K562 (cell line): ENCODE data around the gene UBE2E3. TPM values are rescaled to one million over a fixed set of nuclear protein-coding genes. Genes with fewer than 3 reads are reported as not detected.

Source experiments
- HLTF ChIP-seq: fragments of 450-650 bp; IDR thresholded peaks from 2 replicates; pipeline ENCODE4 v1.6.1; 2016
- polyA plus RNA-seq, 8 experiments: library from polyadenylated mRNA; depleted of rRNA in 4 of 8; stranded (reverse) in 5 of 8; unstranded in 3 of 8; fragments of >200 nt; fragmentation: Nextera tagmentation in 2 of 8; fragmentation: Illumina TruSeq in 1 of 8; extraction: Ambion mirVana in 2 of 8; extraction: Trizol in 1 of 8; gene quantifications; 2 replicates each; pipeline versions ENCODE4 v1.2.1 to v1.2.3, GENCODE V29; 2011 to 2014; ENCODE audit warnings: inconsistent platforms in 1 of 8, missing spikeins in 1 of 8
- total RNA-seq, 7 experiments: library from RNA; depleted of rRNA in 6 of 7; stranded (reverse); fragments of >200 nt in 6 of 7; fragmentation: Illumina TruSeq in 2 of 7; extraction: Trizol in 2 of 7; gene quantifications; 2 replicates each; pipeline versions ENCODE4 v1.2.1 to v1.2.3, GENCODE V29; 2011 to 2021; ENCODE audit warnings: low replicate concordance in 1 of 7
- TF ChIP-seq, protein P1 (sequence below): fragments of 450-650 bp; IDR thresholded peaks from 2 replicates; pipeline ENCODE4 v1.6.1; 2016; ENCODE audit warnings: mild to moderate bottlenecking, moderate library complexity
- TF ChIP-seq, protein P2 (sequence below), 3 experiments: fragments of 200-800 bp in 1 of 3; sonication (Bioruptor generic) in 1 of 3; sonication (generic) in 1 of 3; formaldehyde crosslinking in 1 of 3; IDR thresholded peaks; 2 replicates each; pipeline versions ENCODE4 v1.6.1 to v1.8.0; 2016 to 2022; ENCODE audit warnings: mild to moderate bottlenecking in 2 of 3, missing compliant biosample characterization in 2 of 3, missing genetic modification characterization in 2 of 3, missing genetic modification reagents in 1 of 3
- TF ChIP-seq, protein P3 (sequence below): sonication (generic); formaldehyde crosslinking; IDR thresholded peaks from 2 replicates; pipeline ENCODE4 v1.9.0; 2022; ENCODE audit warnings: mild to moderate bottlenecking, missing genetic modification reagents

Gene UBE2E3
- total and polyA plus RNA-seq, 9 of the 15 experiments (the other 6 are each of a cell fraction or from before 2014, with no cell fraction given): 58.2 to 173 (median 78.0) TPM

DNA sequence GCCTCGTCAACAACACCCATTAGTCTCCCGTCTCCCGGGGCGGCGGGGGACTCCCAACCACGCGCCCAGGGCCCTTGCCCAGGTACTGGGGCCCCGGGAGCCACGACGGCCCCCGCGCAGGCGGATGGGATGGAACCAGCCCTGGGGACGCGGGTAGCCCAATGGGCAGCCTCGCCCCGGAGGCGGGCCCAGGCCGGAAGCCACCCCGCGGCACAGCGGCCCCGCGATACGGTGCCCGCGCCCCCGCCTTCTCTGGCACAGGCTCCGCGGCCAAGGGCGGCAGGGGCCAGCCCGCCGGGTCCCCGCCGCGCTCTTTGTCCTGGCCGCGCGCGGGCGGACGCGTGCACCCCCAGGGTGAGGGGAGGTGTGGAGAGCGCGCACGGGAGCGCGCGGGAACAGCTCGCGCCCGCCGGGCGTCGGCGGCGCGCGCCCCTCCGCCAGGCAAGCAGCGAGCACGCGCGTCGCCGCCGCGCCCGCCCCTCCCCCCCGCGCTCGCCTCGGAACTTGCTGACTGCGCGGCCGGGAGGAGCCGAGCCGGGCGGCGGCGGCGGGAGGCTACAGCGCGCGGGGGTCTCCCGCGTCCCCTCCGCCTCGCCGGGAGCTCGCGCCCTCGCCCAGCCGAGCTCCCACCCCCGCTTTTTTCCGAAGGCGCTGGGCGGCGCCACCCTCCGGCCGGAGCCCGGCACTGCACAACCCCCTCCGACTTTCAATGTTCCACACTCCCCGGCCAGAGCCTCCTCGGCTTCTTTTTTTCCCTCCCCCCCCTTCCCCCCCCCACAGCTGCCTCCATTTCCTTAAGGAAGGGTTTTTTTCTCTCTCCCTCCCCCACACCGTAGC, at the start of gene UBE2E3 (continued):
- TF ChIP-seq, protein P1, sequence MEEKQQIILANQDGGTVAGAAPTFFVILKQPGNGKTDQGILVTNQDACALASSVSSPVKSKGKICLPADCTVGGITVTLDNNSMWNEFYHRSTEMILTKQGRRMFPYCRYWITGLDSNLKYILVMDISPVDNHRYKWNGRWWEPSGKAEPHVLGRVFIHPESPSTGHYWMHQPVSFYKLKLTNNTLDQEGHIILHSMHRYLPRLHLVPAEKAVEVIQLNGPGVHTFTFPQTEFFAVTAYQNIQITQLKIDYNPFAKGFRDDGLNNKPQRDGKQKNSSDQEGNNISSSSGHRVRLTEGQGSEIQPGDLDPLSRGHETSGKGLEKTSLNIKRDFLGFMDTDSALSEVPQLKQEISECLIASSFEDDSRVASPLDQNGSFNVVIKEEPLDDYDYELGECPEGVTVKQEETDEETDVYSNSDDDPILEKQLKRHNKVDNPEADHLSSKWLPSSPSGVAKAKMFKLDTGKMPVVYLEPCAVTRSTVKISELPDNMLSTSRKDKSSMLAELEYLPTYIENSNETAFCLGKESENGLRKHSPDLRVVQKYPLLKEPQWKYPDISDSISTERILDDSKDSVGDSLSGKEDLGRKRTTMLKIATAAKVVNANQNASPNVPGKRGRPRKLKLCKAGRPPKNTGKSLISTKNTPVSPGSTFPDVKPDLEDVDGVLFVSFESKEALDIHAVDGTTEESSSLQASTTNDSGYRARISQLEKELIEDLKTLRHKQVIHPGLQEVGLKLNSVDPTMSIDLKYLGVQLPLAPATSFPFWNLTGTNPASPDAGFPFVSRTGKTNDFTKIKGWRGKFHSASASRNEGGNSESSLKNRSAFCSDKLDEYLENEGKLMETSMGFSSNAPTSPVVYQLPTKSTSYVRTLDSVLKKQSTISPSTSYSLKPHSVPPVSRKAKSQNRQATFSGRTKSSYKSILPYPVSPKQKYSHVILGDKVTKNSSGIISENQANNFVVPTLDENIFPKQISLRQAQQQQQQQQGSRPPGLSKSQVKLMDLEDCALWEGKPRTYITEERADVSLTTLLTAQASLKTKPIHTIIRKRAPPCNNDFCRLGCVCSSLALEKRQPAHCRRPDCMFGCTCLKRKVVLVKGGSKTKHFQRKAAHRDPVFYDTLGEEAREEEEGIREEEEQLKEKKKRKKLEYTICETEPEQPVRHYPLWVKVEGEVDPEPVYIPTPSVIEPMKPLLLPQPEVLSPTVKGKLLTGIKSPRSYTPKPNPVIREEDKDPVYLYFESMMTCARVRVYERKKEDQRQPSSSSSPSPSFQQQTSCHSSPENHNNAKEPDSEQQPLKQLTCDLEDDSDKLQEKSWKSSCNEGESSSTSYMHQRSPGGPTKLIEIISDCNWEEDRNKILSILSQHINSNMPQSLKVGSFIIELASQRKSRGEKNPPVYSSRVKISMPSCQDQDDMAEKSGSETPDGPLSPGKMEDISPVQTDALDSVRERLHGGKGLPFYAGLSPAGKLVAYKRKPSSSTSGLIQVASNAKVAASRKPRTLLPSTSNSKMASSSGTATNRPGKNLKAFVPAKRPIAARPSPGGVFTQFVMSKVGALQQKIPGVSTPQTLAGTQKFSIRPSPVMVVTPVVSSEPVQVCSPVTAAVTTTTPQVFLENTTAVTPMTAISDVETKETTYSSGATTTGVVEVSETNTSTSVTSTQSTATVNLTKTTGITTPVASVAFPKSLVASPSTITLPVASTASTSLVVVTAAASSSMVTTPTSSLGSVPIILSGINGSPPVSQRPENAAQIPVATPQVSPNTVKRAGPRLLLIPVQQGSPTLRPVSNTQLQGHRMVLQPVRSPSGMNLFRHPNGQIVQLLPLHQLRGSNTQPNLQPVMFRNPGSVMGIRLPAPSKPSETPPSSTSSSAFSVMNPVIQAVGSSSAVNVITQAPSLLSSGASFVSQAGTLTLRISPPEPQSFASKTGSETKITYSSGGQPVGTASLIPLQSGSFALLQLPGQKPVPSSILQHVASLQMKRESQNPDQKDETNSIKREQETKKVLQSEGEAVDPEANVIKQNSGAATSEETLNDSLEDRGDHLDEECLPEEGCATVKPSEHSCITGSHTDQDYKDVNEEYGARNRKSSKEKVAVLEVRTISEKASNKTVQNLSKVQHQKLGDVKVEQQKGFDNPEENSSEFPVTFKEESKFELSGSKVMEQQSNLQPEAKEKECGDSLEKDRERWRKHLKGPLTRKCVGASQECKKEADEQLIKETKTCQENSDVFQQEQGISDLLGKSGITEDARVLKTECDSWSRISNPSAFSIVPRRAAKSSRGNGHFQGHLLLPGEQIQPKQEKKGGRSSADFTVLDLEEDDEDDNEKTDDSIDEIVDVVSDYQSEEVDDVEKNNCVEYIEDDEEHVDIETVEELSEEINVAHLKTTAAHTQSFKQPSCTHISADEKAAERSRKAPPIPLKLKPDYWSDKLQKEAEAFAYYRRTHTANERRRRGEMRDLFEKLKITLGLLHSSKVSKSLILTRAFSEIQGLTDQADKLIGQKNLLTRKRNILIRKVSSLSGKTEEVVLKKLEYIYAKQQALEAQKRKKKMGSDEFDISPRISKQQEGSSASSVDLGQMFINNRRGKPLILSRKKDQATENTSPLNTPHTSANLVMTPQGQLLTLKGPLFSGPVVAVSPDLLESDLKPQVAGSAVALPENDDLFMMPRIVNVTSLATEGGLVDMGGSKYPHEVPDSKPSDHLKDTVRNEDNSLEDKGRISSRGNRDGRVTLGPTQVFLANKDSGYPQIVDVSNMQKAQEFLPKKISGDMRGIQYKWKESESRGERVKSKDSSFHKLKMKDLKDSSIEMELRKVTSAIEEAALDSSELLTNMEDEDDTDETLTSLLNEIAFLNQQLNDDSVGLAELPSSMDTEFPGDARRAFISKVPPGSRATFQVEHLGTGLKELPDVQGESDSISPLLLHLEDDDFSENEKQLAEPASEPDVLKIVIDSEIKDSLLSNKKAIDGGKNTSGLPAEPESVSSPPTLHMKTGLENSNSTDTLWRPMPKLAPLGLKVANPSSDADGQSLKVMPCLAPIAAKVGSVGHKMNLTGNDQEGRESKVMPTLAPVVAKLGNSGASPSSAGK: peak; percentile 87; the same call in 1 of the 2 replicates
- TF ChIP-seq, protein P2, sequence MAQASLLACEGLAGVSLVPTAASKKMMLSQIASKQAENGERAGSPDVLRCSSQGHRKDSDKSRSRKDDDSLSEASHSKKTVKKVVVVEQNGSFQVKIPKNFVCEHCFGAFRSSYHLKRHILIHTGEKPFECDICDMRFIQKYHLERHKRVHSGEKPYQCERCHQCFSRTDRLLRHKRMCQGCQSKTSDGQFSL (CRISPR knock-in tag; IDR thresholded peaks at IDR 0.05): peak; percentile 90
- TF ChIP-seq, protein P2 (tag; IDR thresholded peaks at IDR 0.05): peak; percentile 55 to 96; a peak in 2 of 4 replicates
- TF ChIP-seq, protein P3, sequence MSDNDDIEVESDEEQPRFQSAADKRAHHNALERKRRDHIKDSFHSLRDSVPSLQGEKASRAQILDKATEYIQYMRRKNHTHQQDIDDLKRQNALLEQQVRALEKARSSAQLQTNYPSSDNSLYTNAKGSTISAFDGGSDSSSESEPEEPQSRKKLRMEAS: peak; percentile 37
- no peak; the same call in 1 of the 2 replicates for TF ChIP-seq HLTF
